HG03045 (cell line): Measurements from ENCODE around the gene HAPLN3.
"Not testable (repeated sequence)": the region's sequence is repeated elsewhere in the genome, so short reads cannot be mapped to it uniquely, and the experiment has no call there.

ENCODE experiments used
- ATAC-seq: cut with Tn5 transposase; IDR thresholded peaks from one replicate; pipeline ENCODE4 v1.9.1; 2021; ENCODE audit warnings: mild to moderate bottlenecking, moderate library complexity; ENCODE audit not compliant: unreplicated experiment

Gene HAPLN3, protein sequence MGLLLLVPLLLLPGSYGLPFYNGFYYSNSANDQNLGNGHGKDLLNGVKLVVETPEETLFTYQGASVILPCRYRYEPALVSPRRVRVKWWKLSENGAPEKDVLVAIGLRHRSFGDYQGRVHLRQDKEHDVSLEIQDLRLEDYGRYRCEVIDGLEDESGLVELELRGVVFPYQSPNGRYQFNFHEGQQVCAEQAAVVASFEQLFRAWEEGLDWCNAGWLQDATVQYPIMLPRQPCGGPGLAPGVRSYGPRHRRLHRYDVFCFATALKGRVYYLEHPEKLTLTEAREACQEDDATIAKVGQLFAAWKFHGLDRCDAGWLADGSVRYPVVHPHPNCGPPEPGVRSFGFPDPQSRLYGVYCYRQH

DNA sequence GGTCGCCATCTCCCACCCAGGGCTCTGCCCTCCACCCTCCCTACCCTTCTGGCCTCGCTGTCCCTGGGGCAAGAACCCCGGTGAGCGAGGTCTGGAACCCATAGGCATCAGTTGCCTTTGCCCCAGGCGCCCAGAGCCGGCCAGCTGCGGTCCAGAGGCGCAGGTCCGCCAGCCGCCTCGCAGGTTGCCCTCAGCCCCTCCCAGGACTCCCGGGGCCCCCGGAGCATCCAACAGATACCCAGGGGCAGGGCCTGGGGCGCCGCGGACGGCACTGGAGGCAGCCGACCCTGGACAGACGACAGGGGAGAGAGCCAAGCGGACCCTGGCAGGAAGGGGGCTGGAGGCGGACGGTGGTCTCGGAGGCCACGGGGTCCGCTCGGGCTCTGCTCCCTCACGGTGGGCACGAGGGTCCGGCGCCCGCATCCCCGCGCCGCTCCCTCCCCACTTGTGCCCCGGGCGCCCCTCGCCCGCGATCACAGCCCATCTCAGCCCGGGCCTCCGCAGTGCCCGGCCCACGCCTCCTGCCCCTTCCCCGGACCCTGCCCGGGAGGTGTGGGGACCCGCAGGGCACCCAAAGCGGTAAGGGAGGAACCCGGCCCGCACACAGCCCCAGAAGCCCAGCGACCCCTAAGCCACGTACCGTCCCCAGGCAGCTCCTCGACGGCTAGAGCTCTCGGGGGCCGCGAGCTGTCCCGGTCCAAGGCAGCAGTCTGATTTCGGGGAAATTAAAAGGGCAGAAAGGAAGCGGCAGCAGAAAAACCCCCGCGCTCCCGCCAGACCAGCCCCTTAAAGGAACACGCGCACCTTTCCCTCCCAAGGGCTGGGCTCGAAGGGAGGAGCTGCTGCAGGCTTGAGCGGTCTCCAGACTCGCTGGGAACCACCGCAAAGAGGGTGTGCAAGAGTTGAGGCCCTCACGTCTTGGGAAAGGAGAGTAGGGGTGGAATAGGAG, at the start of gene HAPLN3:
Gene HAPLN3 (minus strand): TSS at position 726 of the 949 bp plus-strand sequence. CDS start 8,246 bp downstream, outside the sequence.
- no peak for ATAC-seq

DNA sequence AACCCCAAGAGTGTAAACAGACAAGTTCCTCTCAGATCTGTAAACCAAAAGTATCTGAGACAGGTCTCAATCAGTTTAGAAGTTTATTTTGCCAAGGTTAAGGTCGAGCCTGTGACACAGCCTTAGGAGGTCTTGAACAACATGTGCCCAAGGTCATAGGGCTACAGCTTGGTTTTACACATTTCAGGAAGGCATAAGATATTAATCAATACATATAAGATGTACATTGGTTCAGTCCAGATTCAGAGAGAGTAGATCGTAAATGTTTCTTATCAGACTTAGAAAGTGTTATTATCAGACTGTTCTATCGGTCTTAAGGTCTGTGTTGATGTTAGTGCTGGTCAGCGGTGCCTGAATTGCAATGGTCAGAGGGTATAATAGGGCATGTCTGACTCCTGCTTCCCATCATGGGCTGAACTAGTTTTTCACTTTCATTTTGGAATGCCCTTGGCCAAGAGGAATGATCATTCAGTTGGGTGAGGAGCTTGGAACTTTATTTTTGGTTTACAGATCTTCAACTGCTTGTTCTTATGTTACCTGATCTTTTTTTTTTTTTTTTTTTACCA, 44.8 kb upstream of the HAPLN3 start:
- no peak for ATAC-seq

DNA sequence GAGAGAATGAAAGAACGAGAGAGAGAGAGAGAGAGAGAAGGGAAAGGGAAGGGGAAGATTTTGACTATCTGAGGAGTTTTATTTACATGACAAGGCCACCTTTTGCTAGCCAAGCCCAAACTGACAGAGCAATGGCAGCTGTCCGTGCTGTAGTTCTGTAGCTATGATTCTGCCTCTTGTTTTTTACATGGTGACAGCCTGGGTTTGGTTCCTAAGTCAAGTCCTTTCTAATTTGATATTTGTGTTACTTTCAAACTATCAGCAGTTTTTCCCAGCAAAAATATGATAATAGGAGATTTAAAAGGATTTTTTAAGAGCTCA, 44.1 kb upstream of the HAPLN3 start:
- no peak for ATAC-seq

DNA sequence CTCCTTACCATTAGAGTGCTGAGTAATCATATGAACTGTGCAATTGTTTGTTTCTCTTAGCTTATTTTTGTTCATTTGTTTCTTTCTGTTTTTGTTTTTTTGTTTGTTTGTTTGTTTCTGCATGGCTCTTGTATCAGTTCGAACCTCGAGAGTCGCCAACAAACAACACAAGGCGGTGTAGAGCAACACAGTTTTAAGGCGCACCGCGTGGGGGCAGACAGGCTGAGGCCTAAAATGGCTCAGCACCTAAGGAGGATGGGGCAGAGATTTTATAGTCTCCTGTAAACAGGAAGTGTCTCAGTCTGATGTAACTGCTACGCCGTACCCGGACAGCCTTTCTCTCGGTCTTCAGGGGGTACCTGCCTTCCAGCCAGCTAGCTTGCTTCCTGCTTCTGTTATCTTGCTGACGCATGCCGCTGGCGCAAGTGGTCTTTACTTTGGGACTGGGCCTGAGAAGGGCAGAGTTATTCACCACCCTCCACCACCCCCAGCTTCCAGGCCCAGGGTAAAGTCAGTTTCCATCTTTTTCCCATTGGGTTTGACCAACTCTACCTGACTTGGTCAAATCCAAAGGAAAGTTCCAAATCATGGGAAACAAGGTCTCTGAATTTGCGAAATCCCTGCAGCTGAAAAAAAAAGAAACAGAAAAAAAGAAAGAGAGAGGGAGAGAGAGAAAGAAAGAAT, 43.6 kb upstream of the HAPLN3 start:
- ATAC-seq, result no peak

DNA sequence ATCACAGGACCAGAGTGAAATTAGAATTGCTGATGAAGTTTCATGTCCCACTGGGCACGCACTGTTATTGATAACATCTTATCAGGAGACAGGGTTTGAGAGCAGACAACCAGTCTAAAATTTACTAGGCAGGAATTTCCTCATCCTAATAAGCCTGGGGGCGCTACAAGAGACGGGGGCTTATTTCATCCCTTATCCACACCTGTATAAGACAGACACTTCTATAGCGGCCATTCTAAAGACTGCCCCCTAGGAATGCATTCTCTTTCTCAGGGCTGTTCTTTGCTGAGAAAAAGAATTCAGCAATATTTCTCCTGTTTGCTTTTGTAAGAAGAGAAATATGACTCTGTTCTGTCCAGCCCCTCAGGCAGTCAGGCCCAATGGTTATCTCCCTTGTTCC, 39.1 kb upstream of the HAPLN3 start:
- ATAC-seq, result not testable (repeated sequence)

DNA sequence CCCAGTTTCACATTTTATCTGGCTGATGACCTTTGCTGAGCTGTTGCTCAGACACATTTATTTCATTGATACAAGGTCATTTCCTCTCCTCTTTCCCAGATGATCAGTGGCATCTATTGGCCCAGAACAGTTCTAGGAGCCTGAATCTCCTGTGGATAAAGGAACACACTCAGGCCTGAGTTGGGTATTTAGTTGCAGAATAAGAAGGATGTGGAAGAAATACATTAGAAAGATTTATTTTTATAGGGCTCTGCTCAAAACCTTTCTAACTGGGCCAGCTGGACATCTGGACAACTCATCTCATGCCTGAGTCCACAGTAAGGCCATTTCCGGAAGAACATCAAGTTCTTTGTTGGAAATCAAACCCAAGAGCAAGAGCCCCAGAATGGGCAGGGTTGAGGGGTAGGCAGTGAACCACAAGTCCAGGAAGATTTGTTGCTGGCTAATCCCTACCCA, 37.6 kb upstream of the HAPLN3 start:
- no peak for ATAC-seq

DNA sequence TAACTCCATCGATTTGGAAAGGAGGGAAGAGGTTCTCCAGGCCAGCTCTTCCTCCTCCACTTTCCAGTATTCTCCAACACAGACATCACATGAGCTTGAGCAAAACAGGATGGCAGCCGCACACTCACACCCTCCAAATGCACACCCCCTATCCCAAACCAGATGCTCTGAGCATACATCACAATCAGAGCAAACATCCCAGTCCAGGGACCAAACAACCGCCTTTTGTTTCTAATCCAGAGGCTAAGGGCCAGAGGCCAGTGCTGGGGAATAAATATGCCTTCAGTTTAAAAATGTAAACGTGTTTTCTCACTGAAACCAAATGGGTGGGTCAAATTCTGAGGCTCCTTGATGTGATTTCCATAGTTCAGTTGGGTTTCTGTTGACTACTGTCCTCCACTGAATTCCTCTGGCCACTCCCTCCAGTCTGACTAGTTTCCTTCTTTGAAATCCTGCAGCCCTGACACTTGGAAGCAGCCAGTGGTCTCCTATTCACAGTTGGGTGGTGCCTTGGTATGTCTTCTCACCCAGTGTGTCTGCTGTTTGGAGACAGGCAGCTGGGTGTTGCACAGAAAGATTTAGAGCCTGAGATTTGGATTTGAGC, 37.0 kb upstream of the HAPLN3 start:
- ATAC-seq, result no peak

DNA sequence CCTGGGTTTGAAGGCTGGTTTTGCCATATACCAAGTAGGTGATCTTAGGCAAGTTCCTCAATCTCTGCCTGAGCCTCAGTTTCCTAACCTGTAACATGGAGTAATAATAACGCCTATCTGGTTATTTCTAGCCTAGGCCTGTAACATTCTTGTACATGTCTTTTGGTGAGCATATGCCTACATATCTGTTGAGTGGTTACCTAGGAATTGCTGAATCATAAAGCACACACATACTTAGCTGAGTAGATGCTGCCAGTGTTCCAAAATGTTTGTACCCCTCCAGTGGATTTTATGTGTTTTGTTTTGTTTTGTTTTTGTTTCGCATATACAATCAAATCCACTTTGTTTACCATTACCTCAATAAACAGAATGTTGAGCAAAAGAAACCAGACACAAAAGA, 35.2 kb upstream of the HAPLN3 start:
- no peak for ATAC-seq

DNA sequence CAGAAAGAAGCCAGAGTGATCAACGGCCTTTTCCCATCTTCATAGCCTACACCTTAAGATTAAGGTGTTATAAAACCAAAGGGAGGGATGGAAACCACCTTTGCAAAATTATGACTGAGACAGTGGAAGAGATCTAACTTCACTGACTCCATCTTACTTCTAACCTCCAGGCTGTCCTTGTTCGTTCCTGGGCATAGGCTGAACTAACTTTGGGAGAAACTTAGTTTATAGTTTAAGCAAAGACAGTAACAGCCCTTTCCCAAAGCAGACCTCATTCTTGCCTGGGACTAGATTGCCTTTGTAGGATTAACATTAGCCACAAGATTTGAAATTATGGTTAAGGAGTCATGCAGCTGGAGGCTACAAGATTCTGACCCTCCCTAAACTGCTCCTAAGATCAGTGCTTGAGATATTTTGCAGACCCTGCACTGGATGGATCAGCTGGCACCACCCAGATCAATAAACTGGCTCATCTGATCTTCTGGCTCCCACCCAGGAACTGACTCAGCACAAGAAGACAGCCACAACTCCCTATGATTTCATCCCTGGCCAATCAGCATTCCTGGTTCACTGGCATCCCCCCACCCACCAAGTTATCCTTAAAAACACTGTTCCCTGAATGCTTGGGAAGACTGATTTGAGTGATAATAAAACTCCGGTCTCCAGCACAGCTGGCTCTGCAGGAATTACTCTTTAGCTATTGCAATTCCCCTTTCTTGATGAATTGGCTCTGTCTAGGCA, 34.2 kb upstream of the HAPLN3 start:
- ATAC-seq, result not testable (repeated sequence)

DNA sequence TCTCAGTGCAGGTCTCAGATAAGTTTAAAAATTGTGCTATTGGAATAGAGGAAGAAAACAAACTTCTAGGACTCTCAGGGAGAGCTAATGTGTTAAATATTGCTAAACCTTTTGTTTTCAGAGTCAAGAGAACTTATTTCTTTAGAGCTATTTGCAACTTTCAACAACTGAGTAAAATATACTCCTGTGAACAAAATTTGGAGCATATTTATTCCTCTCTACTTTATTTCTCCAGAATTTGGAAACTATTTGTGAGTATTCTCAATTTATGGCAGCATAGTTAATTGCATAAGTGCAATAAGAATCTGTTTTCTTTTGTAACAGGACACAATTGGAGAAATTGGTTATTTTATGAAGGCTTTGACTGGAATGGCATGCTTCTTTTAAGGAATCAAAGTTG, 32.8 kb upstream of the HAPLN3 start:
- not testable (repeated sequence) for ATAC-seq

DNA sequence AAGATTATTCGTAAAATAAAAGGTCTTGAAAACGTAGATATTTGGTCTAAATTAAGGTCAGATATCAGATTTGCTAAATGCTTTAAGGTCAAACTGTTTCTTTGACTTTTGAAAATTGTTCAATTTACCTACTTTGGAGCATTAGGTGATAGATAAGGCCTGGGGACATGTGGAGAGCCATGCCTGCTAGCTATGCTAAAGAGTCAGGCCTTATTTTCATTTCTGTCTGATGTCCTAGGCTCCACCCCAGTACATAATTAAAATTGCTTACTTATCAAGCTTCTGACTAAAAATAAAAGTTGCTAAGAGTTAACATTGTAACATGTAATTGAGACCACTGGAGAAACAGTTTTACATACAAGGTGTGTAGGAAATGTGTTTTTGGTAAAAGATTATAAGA, 30.3 kb upstream of the HAPLN3 start:
- ATAC-seq, result not testable (repeated sequence)

DNA sequence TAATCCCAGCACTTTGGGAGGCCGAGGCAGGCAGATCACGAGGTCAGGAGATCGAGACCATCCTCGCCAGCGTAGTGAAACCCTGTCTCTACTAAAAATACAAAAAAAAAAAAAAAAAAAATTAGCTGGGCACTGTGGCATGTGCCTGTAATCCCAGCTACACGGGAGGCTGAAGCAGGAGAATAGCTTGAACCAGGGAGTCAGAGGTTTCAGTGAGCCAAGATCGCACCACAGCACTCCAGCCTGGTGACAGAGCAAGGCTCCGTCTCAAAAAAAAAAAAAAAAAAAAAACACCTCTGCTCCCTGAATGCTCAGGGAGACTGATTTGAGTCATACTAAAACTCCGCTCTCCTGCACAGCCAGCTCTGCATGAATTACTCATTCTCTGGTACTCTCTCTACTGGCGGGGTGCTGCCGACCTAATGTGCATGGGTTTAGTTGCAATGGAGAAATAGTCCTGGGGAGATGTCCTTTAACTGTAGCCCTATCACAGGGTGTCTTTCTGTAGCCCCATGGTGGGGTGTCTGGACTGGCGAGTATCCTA, 25.6 kb upstream of the HAPLN3 start:
- not testable (repeated sequence) for ATAC-seq

DNA sequence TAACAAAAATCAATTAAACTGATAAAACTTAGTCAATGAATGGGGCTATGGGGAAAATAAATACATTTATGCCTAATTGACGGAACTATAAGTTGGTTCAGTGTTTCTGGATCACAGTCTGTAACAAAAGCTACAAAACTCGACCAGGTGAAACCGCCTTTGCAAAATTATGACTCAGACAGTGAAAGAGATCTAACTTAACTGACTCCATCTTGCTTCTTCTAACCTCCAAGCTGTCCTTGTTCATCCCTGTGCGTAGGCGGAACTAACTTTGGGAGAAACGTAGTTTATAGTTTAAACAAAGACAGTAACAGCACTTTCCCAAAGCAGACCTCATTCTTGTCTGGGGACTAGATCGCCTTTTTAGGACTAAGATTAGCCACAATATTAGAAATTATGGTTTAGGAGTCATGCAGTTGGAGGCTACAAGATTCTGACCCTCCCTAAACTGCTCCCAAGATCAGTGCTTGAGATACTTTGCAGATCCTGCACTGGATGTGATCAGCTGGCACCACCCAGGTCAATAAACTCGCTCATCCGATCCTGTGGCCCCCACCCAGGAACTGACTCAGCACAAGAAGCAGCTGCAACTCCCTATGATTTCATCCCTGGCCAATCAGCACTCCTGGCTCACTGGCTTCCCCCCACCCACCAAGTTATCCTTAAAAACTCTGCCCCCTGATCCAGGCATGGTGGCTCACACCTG, 25.0 kb upstream of the HAPLN3 start:
- ATAC-seq, result no peak

DNA sequence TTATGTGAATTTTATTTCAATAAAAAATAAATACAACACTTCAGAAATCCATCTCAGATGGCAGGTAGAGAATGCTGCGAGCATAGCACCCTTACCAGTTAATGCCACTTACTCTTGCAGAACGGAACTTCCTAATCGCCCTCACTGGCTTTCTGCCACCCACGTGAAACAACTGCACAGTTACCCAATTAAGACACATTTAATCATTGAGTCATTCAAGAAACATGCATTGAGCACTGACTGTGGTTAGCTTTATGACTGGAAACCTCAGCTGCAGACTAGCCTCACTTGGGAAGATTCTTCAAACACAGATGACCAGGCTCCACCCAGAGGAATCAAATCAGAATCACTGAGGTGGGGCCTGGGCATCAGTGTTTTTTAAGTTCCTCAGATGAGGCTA, 23.4 kb upstream of the HAPLN3 start:
- ATAC-seq, result no peak

DNA sequence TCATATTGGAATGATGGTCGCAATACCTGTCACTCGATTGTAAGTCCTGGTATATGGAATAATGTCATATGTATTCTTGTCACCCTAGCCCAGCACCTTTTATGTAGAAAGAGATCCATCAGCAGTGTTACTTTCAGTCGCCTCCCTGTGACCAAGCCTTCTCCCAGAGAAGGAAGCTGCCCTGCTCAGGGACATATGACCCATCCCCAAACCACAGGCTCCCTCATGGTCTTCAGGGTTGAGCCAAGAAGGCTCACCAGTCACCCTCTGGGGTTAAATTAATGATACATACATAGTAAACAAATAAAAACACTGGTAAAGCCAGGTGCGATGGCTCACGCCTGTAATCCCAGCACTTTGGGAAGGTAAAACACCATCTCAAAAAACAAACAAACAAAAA, 22.4 kb upstream of the HAPLN3 start:
- no peak for ATAC-seq

DNA sequence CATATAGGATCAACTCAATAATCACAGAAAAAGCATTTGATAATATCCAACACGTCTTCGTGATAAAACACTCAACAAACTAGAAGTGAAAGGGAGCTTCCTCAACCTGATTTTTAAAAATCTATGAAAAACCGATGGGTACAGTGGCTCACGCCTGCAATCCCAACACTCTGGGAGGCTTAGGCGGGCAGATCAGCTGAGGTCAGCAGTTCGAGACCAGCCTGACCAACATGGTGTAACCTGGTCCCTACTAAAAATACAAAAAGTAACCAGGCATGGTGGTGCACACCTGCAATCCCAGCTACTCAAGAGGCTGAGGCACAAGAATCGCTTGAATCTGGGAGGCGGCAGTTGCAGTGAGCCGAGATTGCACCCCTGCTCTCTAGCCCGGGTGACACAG, 20.0 kb upstream of the HAPLN3 start:
- ATAC-seq, result no peak

DNA sequence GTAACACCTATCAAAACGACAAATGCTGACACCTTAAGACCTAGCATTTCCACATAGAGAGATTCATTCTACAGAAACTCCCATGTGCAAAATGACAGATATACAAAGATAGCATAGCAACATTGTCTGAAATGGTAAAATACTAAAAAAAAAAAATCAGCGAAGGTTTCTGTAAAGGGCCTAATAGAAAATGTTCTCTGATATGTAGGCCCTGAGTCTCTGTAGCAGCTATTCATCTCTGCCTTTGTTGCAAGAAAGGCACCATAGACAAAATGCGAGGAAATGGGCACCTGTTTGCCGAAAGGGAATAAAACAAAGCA, 18.5 kb upstream of the HAPLN3 start:
- no peak for ATAC-seq

DNA sequence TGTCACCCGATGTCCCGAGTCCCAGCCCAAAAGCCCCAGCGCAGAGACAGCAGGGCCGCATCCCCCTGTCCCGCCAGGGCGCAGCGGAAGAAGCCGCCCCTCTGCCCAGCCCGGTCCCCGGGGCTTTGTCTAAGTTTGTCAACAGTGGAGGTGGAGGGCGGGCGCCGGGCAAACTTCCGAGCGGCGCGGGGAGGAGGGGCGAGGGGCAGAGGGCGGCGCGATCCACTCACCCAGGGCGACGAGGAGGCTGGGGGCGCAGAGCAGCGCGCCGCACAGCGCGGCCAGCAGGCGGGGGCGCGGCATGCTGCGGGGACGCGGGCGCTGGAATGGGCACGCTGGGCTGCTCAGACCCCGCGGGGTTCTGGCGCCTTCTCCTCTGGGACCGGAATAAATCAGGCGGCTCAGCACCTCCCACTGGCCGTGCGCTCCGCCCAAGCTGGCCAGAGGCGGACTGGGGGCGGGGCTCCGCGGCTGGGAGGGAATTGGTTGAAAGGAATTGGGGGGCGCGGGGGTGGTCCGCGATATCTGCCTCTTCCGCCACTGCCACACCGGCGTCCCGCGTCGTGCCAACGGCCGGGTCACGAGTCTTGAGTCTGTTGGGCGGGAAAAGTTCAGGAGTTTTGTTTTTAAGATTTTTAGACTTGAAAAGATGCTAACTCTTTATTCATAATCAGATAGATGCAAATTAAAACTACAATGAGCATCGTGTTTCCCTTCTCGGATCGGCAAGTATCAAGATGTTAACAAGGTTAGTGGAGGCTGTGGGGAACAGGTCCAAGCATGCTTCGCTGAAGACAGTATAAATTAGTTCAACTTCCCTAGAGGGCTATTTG, 17.9 kb upstream of the HAPLN3 start, which contains the start of gene MFGE8:
Gene MFGE8 (minus strand): TSS at position 363 of the 833 bp plus-strand sequence. CDS start 60 bp downstream, at position 303.
- ATAC-seq, result peak; percentile 77
